Ovary (tissue), 3 donors: ENCODE results near the gene MAPK1.

Experiments used
- CTCF ChIP-seq, 3 donors: fragments of 450-650 bp in 2 of 3; fragments of 200-600 bp in 1 of 3; IDR thresholded peaks; one replicate each; pipeline versions ENCODE4 v1.5.1 to v1.8.0; 2016 to 2022; ENCODE audit warnings: antibody characterized with exemption in 3 of 3, mild to moderate bottlenecking in 1 of 3
- EP300 ChIP-seq: sonication (generic); formaldehyde crosslinking; IDR thresholded peaks from one replicate; pipeline ENCODE4 v1.6.1; 2017; ENCODE audit warnings: antibody characterized with exemption
- POLR2A ChIP-seq: fragments of 450-650 bp; IDR thresholded peaks from one replicate; pipeline ENCODE4 v1.6.1; 2017; ENCODE audit warnings: antibody characterized with exemption, mild to moderate bottlenecking, moderate library complexity
- donor health status: DM: no; HTN: no; CAD: no.

GRCh38 chr22:21753374-21754111 lies 113.9 kb downstream of the MAPK1 start:
- TF ChIP-seq CTCF (IDR thresholded peaks at IDR 0.05) (no peak), POLR2A (no peak), EP300 (no peak)
